NOMO-1 treated with dmso at 0.1 percent for 144 hours (cell line): ENCODE data around the gene ZNF580.

Experiments
- DNase-seq: peaks from one replicate; lab custom pipeline; 2025; ENCODE audit not compliant: unreplicated experiment; lab: John Stamatoyannopoulos, UW

The ZNF580 gene

GRCh38 chr19:55622242-55622969 lies 18.4 kb upstream of the ZNF580 start:
- DNase-seq = no peak

- DNase-seq = no peak
Observed at GRCh38 chr19:55623130-55623529, 17.7 kb upstream of the ZNF580 start.

GRCh38 chr19:55623561-55623960 lies 17.2 kb upstream of the ZNF580 start:
- no peak for DNase-seq

- DNase-seq = peak; percentile 90
Observed at GRCh38 chr19:55624109-55625003, 16.4 kb upstream of the ZNF580 start, which contains the start of gene ZNF784. TSS of gene ZNF784 (minus strand) at chr19:55624566. CDS start at chr19:55624561, 5 bp downstream.

GRCh38 chr19:55625004-55625326 lies 15.8 kb upstream of the ZNF580 start:
- DNase-seq = no peak

GRCh38 chr19:55626350-55626749 lies 14.5 kb upstream of the ZNF580 start:
- no peak for DNase-seq

- DNase-seq = peak; percentile 58
Observed at GRCh38 chr19:55632463-55632834, 8.4 kb upstream of the ZNF580 start.

- no peak for DNase-seq
Observed at GRCh38 chr19:55633861-55634260, 6.9 kb upstream of the ZNF580 start.

GRCh38 chr19:55635334-55635717 lies 5.5 kb upstream of the ZNF580 start:
- DNase-seq = no peak

GRCh38 chr19:55635856-55636440 lies 4.9 kb upstream of the ZNF580 start:
- no peak for DNase-seq

- no peak for DNase-seq
Observed at GRCh38 chr19:55636723-55637122, 4.1 kb upstream of the ZNF580 start.

- DNase-seq = no peak
Observed at GRCh38 chr19:55637534-55637933, 3.3 kb upstream of the ZNF580 start.

GRCh38 chr19:55638864-55639359 lies 1.9 kb upstream of the ZNF580 start:
- DNase-seq = peak; percentile 22

GRCh38 chr19:55640043-55640576 lies 692 bp upstream of the ZNF580 start:
- no peak for DNase-seq

GRCh38 chr19:55641426-55642152 lies 787 bp downstream of the ZNF580 start:
- no peak for DNase-seq

- DNase-seq = no peak
Observed at GRCh38 chr19:55642153-55643002, 1.6 kb downstream of the ZNF580 start.

GRCh38 chr19:55643003-55643886 lies 2.4 kb downstream of the ZNF580 start, which contains the start of gene ZNF581:
TSS of gene ZNF581 (plus strand) at chr19:55643649. CDS start at chr19:55644572, 923 bp downstream.
- DNase-seq = peak; percentile 63

- DNase-seq = no peak
Observed at GRCh38 chr19:55643887-55644176, 3.0 kb downstream of the ZNF580 start.
